ENCODE measurements around the gene SLC35F1.
"Not testable (repeated sequence)": the region's sequence is repeated elsewhere in the genome, so short reads cannot be mapped to it uniquely, and the experiment has no call there.

SLC35F1 gene

DNA sequence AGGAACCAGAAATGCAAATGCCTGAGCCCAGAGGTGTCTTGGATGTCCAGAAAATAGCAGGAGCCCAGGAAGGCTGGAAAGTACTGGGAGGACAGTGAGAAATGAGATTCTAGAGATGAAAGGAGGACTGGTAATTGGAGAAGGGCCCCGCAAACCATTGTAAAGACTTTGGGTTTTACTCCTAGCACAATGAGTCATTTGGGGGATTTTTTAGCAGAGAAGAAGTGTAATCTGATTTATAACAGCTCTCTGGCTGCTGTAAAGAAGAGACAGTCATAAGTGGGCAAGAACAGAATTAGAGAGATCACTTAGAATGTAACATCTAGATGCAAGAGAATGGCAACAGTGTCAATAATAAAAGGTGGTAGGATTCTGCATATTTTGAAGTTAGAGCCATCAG lies 40.2 kb downstream of the SLC35F1 start:
- no peaks in the 10 kb centered on the region for H3K27me3 ChIP-seq (ENCODE audit: control insufficient read depth in 2 of 2, insufficient read depth in 2 of 2, low read length in 2 of 2)
- H3K27ac ChIP-seq (ENCODE audit: low read depth in 2 of 2, low read length in 2 of 2) = no peak overlapping the region
- no peak overlapping the region for H3K9ac ChIP-seq (ENCODE audit: low read depth in 1 of 2, low read length in 2 of 2)
- H3K9me3 ChIP-seq (ENCODE audit: control insufficient read depth in 2 of 2, low read length in 2 of 2) = no peaks in the 10 kb centered on the region
- no peaks in the 10 kb centered on the region for H3K36me3 ChIP-seq (ENCODE audit: control insufficient read depth in 2 of 2, insufficient read depth in 2 of 2, low read length in 2 of 2)
- H3K4me1 ChIP-seq (ENCODE audit: control insufficient read depth in 2 of 2, insufficient read depth in 2 of 2, low read length in 2 of 2) = no peaks in the 10 kb centered on the region
- no peak overlapping the region for H3K4me3 ChIP-seq (ENCODE audit: low read length in 2 of 2)

DNA sequence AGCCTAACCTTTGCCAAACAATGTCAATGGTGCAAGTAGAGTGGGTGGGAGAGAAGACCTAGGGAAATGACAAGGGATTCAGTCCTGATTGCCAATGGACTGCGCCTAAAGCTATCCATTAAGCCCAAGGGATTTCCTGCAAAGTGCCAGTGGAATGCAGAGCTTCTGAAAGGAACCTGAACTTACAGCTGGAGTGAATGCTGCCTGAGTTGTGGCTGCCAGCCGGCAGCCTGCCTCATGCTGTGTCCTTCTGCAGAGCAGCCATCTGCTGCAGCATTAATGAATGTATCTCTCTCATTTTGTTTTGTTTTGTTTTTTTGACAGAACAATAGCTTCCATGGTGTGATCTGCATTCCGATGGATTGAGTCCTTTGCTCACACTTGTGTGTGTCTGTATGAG lies 44.7 kb downstream of the SLC35F1 start:
- no peak overlapping the region for H3K27ac ChIP-seq (ENCODE audit: low read depth in 2 of 2, low read length in 2 of 2)
- H3K4me1 ChIP-seq (ENCODE audit: control insufficient read depth in 2 of 2, insufficient read depth in 2 of 2, low read length in 2 of 2) = no peaks in the 10 kb centered on the region
- no peak overlapping the region for H3K9ac ChIP-seq (ENCODE audit: low read depth in 1 of 2, low read length in 2 of 2)
- no peak overlapping the region for H3K4me3 ChIP-seq (ENCODE audit: low read length in 2 of 2)
- H3K36me3 ChIP-seq (ENCODE audit: control insufficient read depth in 2 of 2, insufficient read depth in 2 of 2, low read length in 2 of 2) = no peaks in the 10 kb centered on the region
- no peaks in the 10 kb centered on the region for H3K27me3 ChIP-seq (ENCODE audit: control insufficient read depth in 2 of 2, insufficient read depth in 2 of 2, low read length in 2 of 2)
- H3K9me3 ChIP-seq (ENCODE audit: control insufficient read depth in 2 of 2, low read length in 2 of 2) = no peaks in the 10 kb centered on the region

DNA sequence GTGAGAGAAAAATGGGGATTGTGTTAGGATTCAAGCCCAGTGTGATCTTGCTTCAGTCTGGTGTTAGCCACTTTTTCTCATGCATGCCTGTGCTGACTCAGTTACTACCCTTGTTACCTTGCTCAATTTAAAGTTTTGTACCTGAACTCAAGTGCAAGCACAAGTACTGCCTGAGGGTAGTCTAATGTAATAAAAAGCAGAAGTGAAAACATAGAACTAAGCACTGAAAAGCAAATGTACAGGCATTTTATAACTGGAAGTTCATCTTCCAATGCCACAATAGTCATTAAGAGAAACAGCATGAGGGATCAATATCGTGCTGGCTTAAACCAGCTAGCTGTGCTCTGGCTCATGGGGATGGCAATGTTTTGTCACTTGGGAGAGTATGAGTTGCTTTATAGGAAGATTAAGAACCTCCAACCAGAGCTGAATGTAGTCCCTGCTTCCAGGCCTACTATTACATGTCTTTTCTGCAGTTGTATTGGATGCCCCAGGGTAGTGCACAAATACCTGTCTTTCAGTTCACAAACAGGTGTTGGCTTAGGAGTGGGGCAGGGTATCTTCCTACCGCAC lies 48.7 kb downstream of the SLC35F1 start:
- Histone ChIP-seq H3K4me1 (ENCODE audit: control insufficient read depth in 2 of 2, insufficient read depth in 2 of 2, low read length in 2 of 2) (no peaks in the 10 kb centered on the region), H3K4me3 (ENCODE audit: low read length in 2 of 2) (no peak overlapping the region), H3K27ac (ENCODE audit: low read depth in 2 of 2, low read length in 2 of 2) (no peak overlapping the region), H3K36me3 (ENCODE audit: control insufficient read depth in 2 of 2, insufficient read depth in 2 of 2, low read length in 2 of 2) (no peaks in the 10 kb centered on the region), H3K9me3 (ENCODE audit: control insufficient read depth in 2 of 2, low read length in 2 of 2) (no peaks in the 10 kb centered on the region), H3K9ac (ENCODE audit: low read depth in 1 of 2, low read length in 2 of 2) (no peak overlapping the region), H3K27me3 (ENCODE audit: control insufficient read depth in 2 of 2, insufficient read depth in 2 of 2, low read length in 2 of 2) (no peaks in the 10 kb centered on the region)

DNA sequence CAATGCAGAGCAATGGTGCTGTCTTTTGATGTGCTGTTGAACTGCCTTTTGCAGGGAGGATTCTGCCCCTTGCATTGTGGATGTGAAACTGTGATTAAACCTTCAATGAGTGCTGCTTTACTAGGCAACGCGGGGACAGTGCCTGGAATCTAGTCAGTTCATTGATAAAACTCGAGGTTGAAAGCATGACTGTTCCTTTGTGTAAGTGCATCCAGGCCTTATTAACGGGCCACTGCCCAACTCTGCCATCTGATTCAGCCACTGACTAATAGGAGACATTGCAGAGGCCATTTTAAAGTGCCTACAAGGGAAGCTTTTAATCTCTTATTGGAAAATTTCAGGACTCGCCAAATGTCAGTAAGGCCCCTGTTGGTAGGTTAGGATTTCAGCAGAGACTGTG lies 49.3 kb downstream of the SLC35F1 start:
- H3K36me3 ChIP-seq (ENCODE audit: control insufficient read depth in 2 of 2, insufficient read depth in 2 of 2, low read length in 2 of 2) = no peaks in the 10 kb centered on the region
- H3K9ac ChIP-seq (ENCODE audit: low read depth in 1 of 2, low read length in 2 of 2) = no peak overlapping the region
- H3K27ac ChIP-seq (ENCODE audit: low read depth in 2 of 2, low read length in 2 of 2) = no peak overlapping the region
- H3K4me3 ChIP-seq (ENCODE audit: low read length in 2 of 2) = no peak overlapping the region
- H3K9me3 ChIP-seq (ENCODE audit: control insufficient read depth in 2 of 2, low read length in 2 of 2) = no peaks in the 10 kb centered on the region
- no peaks in the 10 kb centered on the region for H3K27me3 ChIP-seq (ENCODE audit: control insufficient read depth in 2 of 2, insufficient read depth in 2 of 2, low read length in 2 of 2)
- no peaks in the 10 kb centered on the region for H3K4me1 ChIP-seq (ENCODE audit: control insufficient read depth in 2 of 2, insufficient read depth in 2 of 2, low read length in 2 of 2)

DNA sequence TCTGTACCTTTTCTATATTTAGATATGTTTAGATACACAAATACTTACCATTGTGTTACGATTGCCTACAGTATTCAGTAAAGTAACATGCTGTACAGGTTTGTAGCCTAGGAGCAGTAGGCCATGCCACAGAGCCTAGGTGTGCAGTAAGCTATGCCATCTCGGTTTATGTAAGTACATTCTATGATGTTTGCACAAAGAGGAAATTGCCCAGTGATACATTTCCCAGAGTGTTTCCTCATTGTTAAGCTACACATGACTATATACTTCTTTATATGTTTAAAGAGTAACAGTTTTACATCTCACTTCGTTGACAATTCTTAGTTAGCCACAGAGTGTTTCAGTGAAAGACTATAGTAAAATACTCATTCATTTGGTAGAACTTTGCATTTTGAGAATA lies 51.5 kb downstream of the SLC35F1 start:
- Histone ChIP-seq H3K36me3 (ENCODE audit: control insufficient read depth in 2 of 2, insufficient read depth in 2 of 2, low read length in 2 of 2) (no peaks in the 10 kb centered on the region), H3K4me3 (ENCODE audit: low read length in 2 of 2) (no peak overlapping the region), H3K27ac (ENCODE audit: low read depth in 2 of 2, low read length in 2 of 2) (no peak overlapping the region), H3K9me3 (ENCODE audit: control insufficient read depth in 2 of 2, low read length in 2 of 2) (no peaks in the 10 kb centered on the region), H3K27me3 (ENCODE audit: control insufficient read depth in 2 of 2, insufficient read depth in 2 of 2, low read length in 2 of 2) (no peaks in the 10 kb centered on the region), H3K4me1 (ENCODE audit: control insufficient read depth in 2 of 2, insufficient read depth in 2 of 2, low read length in 2 of 2) (no peaks in the 10 kb centered on the region), H3K9ac (ENCODE audit: low read depth in 1 of 2, low read length in 2 of 2) (no peak overlapping the region)

DNA sequence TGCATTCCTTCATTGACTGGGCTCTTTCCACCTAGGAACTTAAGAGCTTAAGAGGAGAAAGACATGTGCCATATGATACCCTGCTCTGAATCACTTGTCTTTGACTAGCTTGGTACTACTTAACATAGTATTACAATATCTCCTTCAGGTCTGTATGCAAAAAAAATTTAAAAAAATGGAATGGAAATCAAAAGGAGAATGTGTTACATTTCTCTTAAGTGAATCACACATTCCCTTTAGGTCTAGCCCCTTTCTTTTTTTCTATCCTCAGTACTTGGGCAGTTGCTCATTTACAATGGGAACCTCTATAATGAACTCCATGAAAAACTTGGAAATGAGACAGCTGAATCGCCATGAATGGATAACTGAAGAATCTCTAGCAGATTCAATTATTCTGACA lies 53.8 kb downstream of the SLC35F1 start:
- H3K9ac ChIP-seq (ENCODE audit: low read depth in 1 of 2, low read length in 2 of 2) = no peak overlapping the region
- peaks cover 3 to 6% of the 10 kb centered on the region in 2 donors for H3K9me3 ChIP-seq (ENCODE audit: control insufficient read depth in 2 of 2, low read length in 2 of 2)
- H3K27me3 ChIP-seq (ENCODE audit: control insufficient read depth in 2 of 2, insufficient read depth in 2 of 2, low read length in 2 of 2) = no peaks in the 10 kb centered on the region
- H3K4me3 ChIP-seq (ENCODE audit: low read length in 2 of 2) = no peak overlapping the region
- H3K27ac ChIP-seq (ENCODE audit: low read depth in 2 of 2, low read length in 2 of 2) = no peak overlapping the region
- no peaks in the 10 kb centered on the region for H3K36me3 ChIP-seq (ENCODE audit: control insufficient read depth in 2 of 2, insufficient read depth in 2 of 2, low read length in 2 of 2)
- no peaks in the 10 kb centered on the region for H3K4me1 ChIP-seq (ENCODE audit: control insufficient read depth in 2 of 2, insufficient read depth in 2 of 2, low read length in 2 of 2)

DNA sequence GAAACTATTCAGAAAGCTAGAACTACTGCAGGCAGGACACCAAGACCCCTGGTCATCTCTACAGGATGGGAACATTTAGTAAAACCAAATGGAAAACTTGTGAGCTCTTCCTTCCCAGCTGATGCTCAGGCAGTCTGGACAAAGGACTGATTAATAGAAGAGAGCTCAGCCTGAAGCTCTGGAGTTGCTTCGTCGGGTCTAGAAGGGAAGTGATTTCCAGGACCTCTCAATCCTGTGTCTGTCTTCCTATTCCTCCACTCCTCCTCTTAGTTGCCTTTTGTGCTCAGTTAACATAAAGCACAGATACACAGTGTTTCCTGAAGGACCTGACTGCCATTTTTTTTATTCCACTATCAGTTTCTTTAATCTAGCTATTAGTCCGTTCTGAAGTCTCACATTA lies 54.2 kb downstream of the SLC35F1 start:
- H3K4me1 ChIP-seq (ENCODE audit: control insufficient read depth in 2 of 2, insufficient read depth in 2 of 2, low read length in 2 of 2) = no peaks in the 10 kb centered on the region
- H3K27me3 ChIP-seq (ENCODE audit: control insufficient read depth in 2 of 2, insufficient read depth in 2 of 2, low read length in 2 of 2) = no peaks in the 10 kb centered on the region
- no peaks in the 10 kb centered on the region for H3K36me3 ChIP-seq (ENCODE audit: control insufficient read depth in 2 of 2, insufficient read depth in 2 of 2, low read length in 2 of 2)
- H3K4me3 ChIP-seq (ENCODE audit: low read length in 2 of 2) = no peak overlapping the region
- no peak overlapping the region for H3K9ac ChIP-seq (ENCODE audit: low read depth in 1 of 2, low read length in 2 of 2)
- no peak overlapping the region for H3K27ac ChIP-seq (ENCODE audit: low read depth in 2 of 2, low read length in 2 of 2)
- H3K9me3 ChIP-seq (ENCODE audit: control insufficient read depth in 2 of 2, low read length in 2 of 2) = peaks cover 3 to 6% of the 10 kb centered on the region in 2 donors

DNA sequence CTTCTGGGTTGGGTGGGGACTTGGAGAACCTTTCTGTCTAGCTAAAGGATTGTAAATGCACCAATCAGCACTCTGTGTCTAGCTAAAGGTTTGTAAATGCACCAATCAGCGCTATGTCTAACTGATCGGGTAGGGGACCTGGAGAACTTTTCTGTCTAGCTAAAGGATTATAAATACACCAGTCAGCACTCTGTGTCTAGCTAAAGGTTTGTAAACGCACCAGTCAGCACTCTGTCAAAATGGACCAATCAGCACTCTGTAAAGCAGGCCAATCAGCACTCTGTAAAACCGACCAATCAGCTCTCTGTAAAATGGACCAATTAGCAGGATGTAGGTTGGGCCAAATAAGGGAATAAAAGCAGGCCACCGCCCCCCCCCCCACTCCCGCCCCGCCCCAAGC lies 58.7 kb downstream of the SLC35F1 start:
- not testable (repeated sequence) for H3K27ac ChIP-seq (ENCODE audit: low read depth in 2 of 2, low read length in 2 of 2); H3K9me3 ChIP-seq (ENCODE audit: control insufficient read depth in 2 of 2, low read length in 2 of 2); H3K4me3 ChIP-seq (ENCODE audit: low read length in 2 of 2); H3K9ac ChIP-seq (ENCODE audit: low read depth in 1 of 2, low read length in 2 of 2); H3K36me3 ChIP-seq (ENCODE audit: control insufficient read depth in 2 of 2, insufficient read depth in 2 of 2, low read length in 2 of 2); H3K4me1 ChIP-seq (ENCODE audit: control insufficient read depth in 2 of 2, insufficient read depth in 2 of 2, low read length in 2 of 2); H3K27me3 ChIP-seq (ENCODE audit: control insufficient read depth in 2 of 2, insufficient read depth in 2 of 2, low read length in 2 of 2)

DNA sequence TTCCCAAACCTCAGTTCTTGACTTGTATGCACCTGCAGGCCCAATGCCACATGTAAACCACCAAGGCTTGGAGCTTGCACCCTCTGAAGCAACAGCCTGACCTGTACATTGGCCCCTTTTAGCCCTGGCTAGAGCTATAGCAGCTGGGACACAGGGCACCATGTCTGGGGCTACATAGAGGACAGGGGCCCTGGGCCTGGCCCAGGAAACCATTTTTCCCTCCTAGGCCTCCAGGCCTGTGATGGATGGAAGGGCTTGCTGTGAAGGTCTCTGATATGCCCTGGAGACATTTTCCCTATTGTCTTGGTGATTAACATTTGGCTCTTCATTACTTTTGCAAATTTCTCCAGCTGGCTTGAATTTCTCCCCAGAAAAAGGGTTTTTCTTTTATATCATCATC lies 64.6 kb downstream of the SLC35F1 start:
- no peak overlapping the region for H3K27ac ChIP-seq (ENCODE audit: low read depth in 2 of 2, low read length in 2 of 2)
- no peak overlapping the region for H3K4me3 ChIP-seq (ENCODE audit: low read length in 2 of 2)
- H3K9ac ChIP-seq (ENCODE audit: low read depth in 1 of 2, low read length in 2 of 2) = no peak overlapping the region
- no peaks in the 10 kb centered on the region for H3K36me3 ChIP-seq (ENCODE audit: control insufficient read depth in 2 of 2, insufficient read depth in 2 of 2, low read length in 2 of 2)
- no peaks in the 10 kb centered on the region for H3K4me1 ChIP-seq (ENCODE audit: control insufficient read depth in 2 of 2, insufficient read depth in 2 of 2, low read length in 2 of 2)
- H3K9me3 ChIP-seq (ENCODE audit: control insufficient read depth in 2 of 2, low read length in 2 of 2) = no peaks in the 10 kb centered on the region
- no peaks in the 10 kb centered on the region for H3K27me3 ChIP-seq (ENCODE audit: control insufficient read depth in 2 of 2, insufficient read depth in 2 of 2, low read length in 2 of 2)

DNA sequence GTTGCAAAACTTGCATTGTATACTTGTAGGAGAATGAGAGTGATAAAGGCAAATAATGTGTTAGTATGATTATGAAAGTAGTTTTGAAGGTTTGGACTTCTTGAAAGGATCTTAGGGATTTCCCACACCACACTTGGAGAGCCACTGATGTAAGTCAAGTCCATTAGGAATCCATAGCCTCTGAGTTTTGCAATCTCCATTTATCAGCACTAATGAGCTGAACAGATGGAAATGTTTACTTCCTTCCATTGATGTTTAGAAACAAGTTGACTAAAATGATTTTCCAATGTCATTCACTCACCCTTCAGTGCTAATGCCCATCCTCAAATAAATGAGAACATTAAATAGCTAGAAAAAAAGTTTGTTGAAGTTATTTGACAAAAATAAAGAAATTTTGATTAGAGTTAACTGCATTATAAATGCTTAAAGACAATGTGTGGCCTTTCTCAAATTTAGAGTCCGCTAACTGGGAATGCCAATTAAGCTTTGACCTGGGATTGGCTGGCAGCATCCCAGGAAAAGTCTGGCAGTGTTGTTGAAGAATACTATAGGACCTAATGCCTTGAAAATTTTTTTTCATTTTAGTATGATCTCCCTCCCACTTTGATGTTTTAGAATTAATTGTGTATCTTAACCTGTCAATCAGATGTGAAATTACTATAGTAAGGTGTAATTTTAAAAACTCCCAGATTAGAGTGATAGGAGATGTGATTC lies 68.0 kb downstream of the SLC35F1 start:
- H3K4me1 ChIP-seq (ENCODE audit: control insufficient read depth in 2 of 2, insufficient read depth in 2 of 2, low read length in 2 of 2) = no peaks in the 10 kb centered on the region
- H3K9me3 ChIP-seq (ENCODE audit: control insufficient read depth in 2 of 2, low read length in 2 of 2) = no peaks in the 10 kb centered on the region
- H3K27ac ChIP-seq (ENCODE audit: low read depth in 2 of 2, low read length in 2 of 2) = no peak overlapping the region
- H3K36me3 ChIP-seq (ENCODE audit: control insufficient read depth in 2 of 2, insufficient read depth in 2 of 2, low read length in 2 of 2) = no peaks in the 10 kb centered on the region
- no peak overlapping the region for H3K9ac ChIP-seq (ENCODE audit: low read depth in 1 of 2, low read length in 2 of 2)
- no peaks in the 10 kb centered on the region for H3K27me3 ChIP-seq (ENCODE audit: control insufficient read depth in 2 of 2, insufficient read depth in 2 of 2, low read length in 2 of 2)
- no peak overlapping the region for H3K4me3 ChIP-seq (ENCODE audit: low read length in 2 of 2)

All from mucosa of rectum (tissue), 2 donors.